ENCODE results near the gene ROPN1.

- TF ChIP-seq POLR2A (IDR thresholded peaks at IDR 0.05) = no peak
- TF ChIP-seq CTCF (IDR thresholded peaks at IDR 0.05) = peak in 1 of 3 donors; percentile 6
- TF ChIP-seq EP300 (IDR thresholded peaks at IDR 0.05) = no peak
These were observed 50.8 kb downstream of the ROPN1 start for GRCh38 chr3:123941121-123941520.
